ENCODE measurements around the gene CC2D1B. TPM values are rescaled to one million over a fixed set of nuclear protein-coding genes. Genes with fewer than 3 reads are reported as not detected.

The CC2D1B gene
- total RNA-seq, 2 donors from 2014 or later, result 33.7 to 34.3 TPM

- peak; percentile 25 for ATAC-seq (ENCODE audit: insufficient number of reproducible peaks, low FRiP score, low read depth)
- no peaks in the 10 kb centered on the region for H3K9me3 ChIP-seq
- TF ChIP-seq CTCF (IDR thresholded peaks at IDR 0.05), result no peak
Observed at GRCh38 chr1:52365071-52365745, 797 bp downstream of the CC2D1B start.

GRCh38 chr1:52364235-52364839 lies 1.7 kb downstream of the CC2D1B start:
- no peak for TF ChIP-seq CTCF (IDR thresholded peaks at IDR 0.05)
- H3K36me3 ChIP-seq, result peaks cover 32% of the 10 kb centered on the region
- H3K27ac ChIP-seq, result peak overlapping the region; percentile 88 to 91
- H3K27me3 ChIP-seq (replicated peaks; ENCODE audit: insufficient read depth), result no peaks in the 10 kb centered on the region
- DNase-seq (ENCODE audit: low spot score), result no peak
- no peaks in the 10 kb centered on the region for H3K9me3 ChIP-seq
- no peak for ATAC-seq (ENCODE audit: insufficient number of reproducible peaks, low FRiP score, low read depth)
- peaks cover 13 to 24% of the 10 kb centered on the region in 2 donors for H3K4me1 ChIP-seq (ENCODE audit: control insufficient read depth in 1 of 2, low read depth in 2 of 2)
- peak overlapping the region; percentile 96 for H3K4me3 ChIP-seq

More at GRCh38 chr1:52365071-52365745, 797 bp downstream of the CC2D1B start:
- Histone ChIP-seq H3K36me3 (peaks cover 25% of the 10 kb centered on the region), H3K27me3 (replicated peaks; ENCODE audit: insufficient read depth) (no peaks in the 10 kb centered on the region), H3K4me1 (ENCODE audit: control insufficient read depth in 1 of 2, low read depth in 2 of 2) (peaks cover 13 to 24% of the 10 kb centered on the region in 2 donors), H3K4me3 (peak overlapping the region; percentile 96), H3K27ac (peak overlapping the region; percentile 88 to 91)
- DNase-seq (ENCODE audit: low spot score), result peak; percentile 18

- Histone ChIP-seq H3K27ac (no peak overlapping the region), H3K27me3 (replicated peaks; ENCODE audit: insufficient read depth) (no peaks in the 10 kb centered on the region), H3K4me3 (no peak overlapping the region), H3K36me3 (peaks cover 68% of the 10 kb centered on the region), H3K4me1 (ENCODE audit: control insufficient read depth in 1 of 2, low read depth in 2 of 2) (peaks cover 10 to 13% of the 10 kb centered on the region in 2 donors), H3K9me3 (no peaks in the 10 kb centered on the region)
- DNase-seq (ENCODE audit: low spot score), result no peak
- TF ChIP-seq CTCF (IDR thresholded peaks at IDR 0.05), result no peak
- no peak for ATAC-seq (ENCODE audit: insufficient number of reproducible peaks, low FRiP score, low read depth)
Observed at GRCh38 chr1:52360595-52360968, 5.4 kb downstream of the CC2D1B start.

GRCh38 chr1:52359676-52360594 lies 6.1 kb downstream of the CC2D1B start:
- H3K4me1 ChIP-seq (ENCODE audit: control insufficient read depth in 1 of 2, low read depth in 2 of 2), result peaks cover 7 to 8% of the 10 kb centered on the region in 2 donors
- DNase-seq (ENCODE audit: low spot score), result no peak
- H3K9me3 ChIP-seq, result no peaks in the 10 kb centered on the region
- no peak overlapping the region for H3K4me3 ChIP-seq
- no peak for TF ChIP-seq CTCF (IDR thresholded peaks at IDR 0.05)
- no peak overlapping the region for H3K27ac ChIP-seq
- no peak for ATAC-seq (ENCODE audit: insufficient number of reproducible peaks, low FRiP score, low read depth)
- peaks cover 75% of the 10 kb centered on the region for H3K36me3 ChIP-seq
- H3K27me3 ChIP-seq (replicated peaks; ENCODE audit: insufficient read depth), result no peaks in the 10 kb centered on the region
